Stimulated activated CD8-positive, alpha-beta memory T cell treated with anti-CD3 and anti-CD28 coated beads, Interleukin-15, amount 100 ng/mL, for 24 hours (primary cell): ENCODE data around the gene TIMP1.
"Not testable (repeated sequence)": the region's sequence is repeated elsewhere in the genome, so short reads cannot be mapped to it uniquely, and the experiment has no call there.

ENCODE experiments used
- DNase-seq: peaks from one replicate; pipeline ENCODE4 v3.0.0-alpha.2; 2020; ENCODE audit warnings: low read depth

TIMP1 gene

GRCh38 chrX:47603125-47603524, 20.9 kb downstream of the TIMP1 start:
- DNase-seq, result not testable (repeated sequence)

DNA sequence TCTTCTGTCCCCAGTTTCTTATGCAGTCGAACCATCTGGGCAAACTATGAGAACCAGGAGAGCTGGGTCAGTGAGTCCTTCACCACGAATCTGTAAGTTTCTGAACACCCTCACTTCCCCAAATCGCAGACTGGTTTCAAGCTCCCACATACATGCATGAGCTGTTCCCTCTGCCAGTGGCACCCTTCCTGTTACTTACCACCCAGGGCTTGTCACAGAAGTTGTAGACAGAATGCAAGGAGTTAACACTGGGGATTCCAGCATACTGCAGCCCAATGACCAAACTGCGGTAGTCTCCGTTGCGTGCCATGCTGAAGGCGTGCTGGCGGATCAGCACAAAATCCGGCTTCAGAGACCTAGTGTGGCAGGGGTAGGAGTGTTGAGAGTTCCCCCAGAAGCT, 22.8 kb downstream of the TIMP1 start:
- DNase-seq, result no peak

- no peak for DNase-seq
These were observed 24.9 kb downstream of the TIMP1 start for GRCh38 chrX:47607091-47607490.

- DNase-seq, result no peak
These were observed 26.0 kb downstream of the TIMP1 start for GRCh38 chrX:47608130-47608810.

- DNase-seq, result no peak
These were observed 28.3 kb downstream of the TIMP1 start for GRCh38 chrX:47610511-47610910.

GRCh38 chrX:47611489-47611888, 29.3 kb downstream of the TIMP1 start:
- no peak for DNase-seq

- no peak for DNase-seq
These were observed 29.7 kb downstream of the TIMP1 start for GRCh38 chrX:47611926-47612325.

DNA sequence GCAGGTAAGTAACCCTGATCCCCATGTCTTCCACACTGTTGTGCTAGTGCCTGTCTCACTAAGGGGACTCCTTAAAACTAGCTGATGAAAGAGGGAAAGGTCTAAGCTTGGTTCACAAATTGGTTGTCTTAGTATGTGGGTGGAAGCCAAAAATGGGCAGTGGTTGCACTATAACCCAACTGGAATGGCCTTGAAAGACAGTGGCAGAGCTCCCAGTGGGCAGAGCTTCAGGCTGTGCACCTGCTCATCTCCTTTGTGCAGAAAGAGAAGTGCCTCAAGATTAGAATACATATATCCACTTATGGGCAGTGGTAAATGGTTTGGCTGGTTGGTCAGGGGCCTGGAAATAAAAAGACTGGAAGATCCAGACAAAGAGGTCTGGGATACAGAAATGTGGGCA, 30.2 kb downstream of the TIMP1 start:
- DNase-seq, result no peak

- no peak for DNase-seq
These were observed 30.8 kb downstream of the TIMP1 start for GRCh38 chrX:47613082-47613481.

- no peak for DNase-seq
These were observed 32.4 kb downstream of the TIMP1 start for GRCh38 chrX:47614618-47615017.

DNA sequence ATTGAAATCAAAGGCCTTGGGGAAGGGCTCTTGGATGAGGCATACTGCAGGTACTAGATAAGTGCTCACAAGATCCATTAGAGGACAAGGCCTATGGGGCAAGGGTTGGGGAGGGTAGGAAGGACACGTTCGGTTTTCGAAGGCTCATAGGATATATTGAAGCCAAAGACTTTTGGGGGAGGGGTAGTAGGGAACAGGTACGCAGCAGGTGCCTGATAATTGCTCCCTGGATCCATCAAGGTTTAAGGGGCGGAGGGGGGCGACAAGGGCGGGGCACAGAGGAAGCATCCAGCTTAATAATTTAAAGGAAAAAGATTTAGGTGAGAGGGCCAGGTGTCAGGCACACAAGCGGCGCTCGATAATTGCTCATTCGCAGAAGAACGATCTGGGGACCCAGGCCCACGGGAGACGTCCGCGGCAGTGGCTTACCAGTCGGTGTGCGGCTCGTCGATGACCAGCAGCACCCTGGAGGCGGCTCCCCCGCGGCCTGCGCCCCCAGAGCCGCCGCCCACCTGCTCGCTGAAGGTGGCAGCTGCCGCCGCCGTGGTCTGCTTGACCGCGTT, 36.8 kb downstream of the TIMP1 start:
- DNase-seq, result no peak

GRCh38 chrX:47619486-47620302, 37.5 kb downstream of the TIMP1 start, which contains the start of gene SYN1:
SYN1 (minus strand) TSS chrX:47619857; CDS start chrX:47619728, 129 bp downstream.
- peak; percentile 60 for DNase-seq

- no peak for DNase-seq
These were observed 38.1 kb downstream of the TIMP1 start for GRCh38 chrX:47620303-47620685.

- no peak for DNase-seq
These were observed 39.6 kb downstream of the TIMP1 start for GRCh38 chrX:47621851-47622250.

DNA sequence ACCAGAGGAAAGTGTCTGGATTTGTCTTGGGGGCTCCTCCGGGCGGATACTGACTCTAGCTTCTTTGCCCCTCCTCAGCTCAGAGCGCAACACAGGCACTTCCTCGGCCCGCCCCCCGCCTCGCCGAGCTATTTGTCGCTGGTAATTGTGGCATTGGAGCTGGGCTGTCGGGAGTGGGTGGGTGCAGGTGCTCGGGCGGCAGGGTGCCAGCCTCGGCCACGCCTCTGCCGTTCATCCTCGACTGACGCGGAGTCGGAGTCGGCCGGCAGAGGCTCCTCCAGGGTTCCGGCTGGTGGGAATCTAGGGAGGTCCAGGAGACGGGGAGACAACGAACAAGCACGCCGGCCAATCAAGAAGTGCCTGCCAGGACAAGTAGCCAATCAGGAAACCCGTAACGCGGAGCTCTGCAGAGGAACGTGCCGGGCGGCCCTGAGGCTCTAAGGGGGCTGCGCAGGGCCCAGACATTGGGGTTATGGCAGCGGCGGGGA, 41.3 kb downstream of the TIMP1 start:
- peak; percentile 25 for DNase-seq

DNA sequence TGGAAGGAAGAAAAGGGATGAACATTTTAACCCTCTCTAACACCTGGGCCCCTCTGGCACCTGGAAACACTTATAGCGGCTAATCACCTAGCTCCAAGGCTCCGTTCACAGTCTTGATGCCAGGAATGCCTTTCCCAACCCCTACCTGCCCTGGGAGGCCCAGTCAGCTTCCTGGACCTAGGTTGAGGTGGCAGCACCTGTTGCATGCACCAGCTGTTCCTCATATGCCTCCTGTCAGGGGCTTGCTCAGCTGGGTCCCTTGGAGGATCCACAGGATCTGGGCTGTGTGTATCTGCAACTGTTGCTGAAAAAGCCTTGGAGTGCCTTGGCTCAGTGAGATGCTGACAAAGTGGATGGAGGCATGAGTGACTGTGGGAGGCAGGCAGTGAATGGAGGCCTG, 43.1 kb downstream of the TIMP1 start:
- DNase-seq, result no peak

DNA sequence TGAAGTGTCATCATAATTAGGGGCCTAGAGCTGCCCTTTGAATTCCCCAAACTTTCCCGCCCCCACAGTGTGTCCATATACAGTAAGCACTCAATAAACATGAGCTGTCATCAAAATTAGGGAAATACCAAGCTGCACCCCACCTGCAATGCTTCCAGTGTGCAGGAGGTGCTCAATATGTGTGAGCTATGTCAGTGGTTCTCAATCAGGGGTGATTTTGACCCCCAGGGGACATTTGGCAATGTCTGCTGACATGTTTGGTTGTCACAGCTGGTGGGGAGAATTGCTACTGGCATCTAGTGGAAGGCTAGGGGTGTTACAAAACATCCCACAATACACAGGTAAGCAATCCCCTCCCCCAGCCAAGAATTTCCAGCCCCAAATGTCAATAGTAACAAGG, 46.7 kb downstream of the TIMP1 start:
- DNase-seq, result no peak

DNA sequence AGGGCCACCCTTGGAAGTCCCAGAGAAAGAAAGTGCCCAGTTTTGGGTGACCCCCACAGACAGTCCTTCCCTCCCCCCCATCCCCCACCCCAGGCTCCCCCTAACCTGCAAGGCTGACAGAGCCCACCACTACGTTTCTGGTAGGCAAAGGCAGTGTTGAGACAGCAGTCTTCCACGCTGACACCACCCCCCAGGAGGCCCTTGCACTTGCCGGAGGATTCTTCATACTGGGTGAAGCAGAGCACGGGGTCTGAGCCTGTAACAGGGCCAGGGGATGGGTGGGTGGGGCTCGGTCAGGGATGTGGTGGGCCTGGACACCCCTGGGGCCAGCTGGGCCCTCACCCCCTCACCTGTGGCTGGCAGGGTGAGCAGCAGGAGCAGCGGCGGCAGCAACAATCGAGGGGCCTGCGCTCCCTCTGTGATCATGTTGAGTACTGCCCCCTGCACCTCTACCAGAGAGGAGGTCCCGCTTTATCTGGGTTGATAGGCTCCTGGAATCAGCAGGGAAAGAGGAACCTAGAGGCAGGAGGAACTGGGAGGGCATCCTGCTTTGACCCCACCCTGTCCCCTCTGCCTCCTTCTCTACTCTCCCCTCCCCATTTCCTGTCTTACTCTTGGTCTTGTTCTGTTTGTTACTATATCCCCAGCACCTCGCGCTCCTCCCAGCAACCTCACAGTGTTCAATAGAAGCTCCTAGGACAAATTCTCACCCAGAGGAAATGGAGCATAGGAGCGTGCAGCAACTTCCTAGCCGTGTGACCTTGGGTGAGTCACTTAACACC, 47.4 kb downstream of the TIMP1 start, which contains the start of gene CFP:
Gene CFP (minus strand): TSS at position 512 of the 782 bp plus-strand sequence. CDS start 86 bp downstream, at position 426.
- DNase-seq, result no peak

GRCh38 chrX:47631676-47632075, 49.4 kb downstream of the TIMP1 start:
- DNase-seq, result no peak

- no peak for DNase-seq
These were observed 50.4 kb downstream of the TIMP1 start for GRCh38 chrX:47632666-47633065.

- DNase-seq, result no peak
These were observed 51.7 kb downstream of the TIMP1 start for GRCh38 chrX:47633689-47634590.
